HL-60 (cell line): ENCODE measurements around the gene BMERB1.

Experiments used
- DNase-seq, 2 experiments: peaks; one replicate each; pipeline ENCODE4 v3.0.0-alpha.2; 2010 to 2020; ENCODE audit warnings: low read depth in 1 of 2, low spot score in 1 of 2
- H3K27ac ChIP-seq: fragments of 250-450 bp; sonication (Bioruptor Pico); replicated peaks from 2 replicates; pipeline ENCODE4 v1.5.1; 2020; ENCODE audit warnings: mild to moderate bottlenecking, moderate library complexity
- H3K27me3 ChIP-seq: fragments of 250-450 bp; sonication (Bioruptor Pico); 2 replicates; pipeline ENCODE4 v1.5.1; 2021; ENCODE audit warnings: mild to moderate bottlenecking, moderate library complexity; ENCODE audit not compliant: insufficient read depth, poor library complexity, severe bottlenecking
- H3K4me3 ChIP-seq: replicated peaks from 2 replicates; pipeline ENCODE4 v1.5.1; 2011; ENCODE audit warnings: mild to moderate bottlenecking, control low read depth, low read length; ENCODE audit not compliant: insufficient read depth
- GABPA ChIP-seq: IDR thresholded peaks from 2 replicates; pipeline ENCODE4 v1.6.1; 2012; ENCODE audit warnings: low read depth
- POLR2AphosphoS5 ChIP-seq: IDR thresholded peaks from 2 replicates; pipeline ENCODE4 v1.6.1; 2012; ENCODE audit warnings: low read depth
- REST ChIP-seq: IDR thresholded peaks from 2 replicates; pipeline ENCODE4 v1.6.1; 2012; ENCODE audit warnings: low read depth; ENCODE audit not compliant: insufficient replicate concordance
- SPI1 ChIP-seq: IDR thresholded peaks from 2 replicates; pipeline ENCODE4 v1.6.1; 2012; ENCODE audit warnings: low read depth, mild to moderate bottlenecking, borderline replicate concordance
- TF ChIP-seq, protein P1 (sequence below): IDR thresholded peaks from one replicate; pipeline ENCODE4 v1.5.1; 2011; ENCODE audit warnings: low read length, control low read depth, inconsistent platforms; ENCODE audit not compliant: insufficient read depth

The BMERB1 gene

DNA sequence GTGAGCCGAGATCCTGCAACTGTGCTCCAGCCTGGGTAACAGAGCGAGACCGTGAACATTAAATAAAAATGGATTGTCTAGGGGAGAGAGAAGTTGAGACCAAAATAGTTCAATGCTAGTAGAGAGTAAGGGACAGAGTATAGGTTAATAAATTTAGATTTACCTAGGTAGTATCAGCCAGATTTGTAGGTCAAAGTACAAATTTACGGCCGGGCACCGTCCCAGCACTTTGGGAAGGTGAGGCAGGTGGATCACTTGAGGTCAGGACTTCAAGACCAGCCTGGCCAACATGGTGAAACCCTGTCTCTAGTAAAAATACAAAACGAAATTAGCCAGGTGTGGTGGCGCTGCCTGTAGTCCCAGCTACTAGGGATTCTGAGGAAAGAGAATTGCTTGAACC, 12.2 kb upstream of the BMERB1 start:
- Histone ChIP-seq H3K27me3 (no peaks in the 10 kb centered on the region), H3K27ac (no peak overlapping the region), H3K4me3 (no peak overlapping the region)
- TF ChIP-seq SPI1 (no peak), GABPA (no peak), REST (no peak), POLR2AphosphoS5 (no peak)
- TF ChIP-seq, protein P1, sequence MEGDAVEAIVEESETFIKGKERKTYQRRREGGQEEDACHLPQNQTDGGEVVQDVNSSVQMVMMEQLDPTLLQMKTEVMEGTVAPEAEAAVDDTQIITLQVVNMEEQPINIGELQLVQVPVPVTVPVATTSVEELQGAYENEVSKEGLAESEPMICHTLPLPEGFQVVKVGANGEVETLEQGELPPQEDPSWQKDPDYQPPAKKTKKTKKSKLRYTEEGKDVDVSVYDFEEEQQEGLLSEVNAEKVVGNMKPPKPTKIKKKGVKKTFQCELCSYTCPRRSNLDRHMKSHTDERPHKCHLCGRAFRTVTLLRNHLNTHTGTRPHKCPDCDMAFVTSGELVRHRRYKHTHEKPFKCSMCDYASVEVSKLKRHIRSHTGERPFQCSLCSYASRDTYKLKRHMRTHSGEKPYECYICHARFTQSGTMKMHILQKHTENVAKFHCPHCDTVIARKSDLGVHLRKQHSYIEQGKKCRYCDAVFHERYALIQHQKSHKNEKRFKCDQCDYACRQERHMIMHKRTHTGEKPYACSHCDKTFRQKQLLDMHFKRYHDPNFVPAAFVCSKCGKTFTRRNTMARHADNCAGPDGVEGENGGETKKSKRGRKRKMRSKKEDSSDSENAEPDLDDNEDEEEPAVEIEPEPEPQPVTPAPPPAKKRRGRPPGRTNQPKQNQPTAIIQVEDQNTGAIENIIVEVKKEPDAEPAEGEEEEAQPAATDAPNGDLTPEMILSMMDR, result no peak
- DNase-seq, result no peak

DNA sequence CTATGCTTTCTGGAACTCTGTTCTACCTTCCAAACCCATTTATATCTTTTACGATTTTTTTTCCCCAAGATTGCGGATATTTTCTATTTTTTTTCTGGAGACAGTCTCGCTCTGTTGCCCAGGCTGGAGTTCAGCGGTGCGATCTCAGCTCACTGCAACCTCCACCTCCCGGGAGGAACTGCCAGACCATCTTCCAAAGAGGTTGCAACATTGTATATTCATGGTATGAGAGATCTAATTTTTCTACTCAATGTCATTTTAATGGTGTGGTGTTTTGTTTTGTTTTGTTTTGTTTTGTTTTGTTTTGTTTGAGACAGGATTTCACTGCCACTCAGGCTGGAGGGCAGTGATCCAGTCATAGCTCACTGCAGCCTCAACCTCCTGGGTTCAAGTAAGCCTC, 8.5 kb upstream of the BMERB1 start:
- H3K27me3 ChIP-seq, result no peaks in the 10 kb centered on the region
- no peak overlapping the region for H3K27ac ChIP-seq
- no peak overlapping the region for H3K4me3 ChIP-seq
- no peak for DNase-seq
- TF ChIP-seq SPI1, result no peak
- TF ChIP-seq, protein P1, result no peak
- TF ChIP-seq POLR2AphosphoS5, result no peak
- TF ChIP-seq REST, result no peak
- TF ChIP-seq GABPA, result no peak

- TF ChIP-seq SPI1, result no peak
- TF ChIP-seq POLR2AphosphoS5, result no peak
- no peak for TF ChIP-seq GABPA
- TF ChIP-seq, protein P1, result no peak
- no peak for TF ChIP-seq REST
- Histone ChIP-seq H3K27me3 (no peaks in the 10 kb centered on the region), H3K27ac (no peak overlapping the region), H3K4me3 (no peak overlapping the region)
- DNase-seq, result no peak
Observed at GRCh38 chr16:15426796-15427195, 7.6 kb upstream of the BMERB1 start.
